GM12878 (cell line): ENCODE measurements around the gene IDI1.

ENCODE experiments used
- CREB1 ChIP-seq: IDR thresholded peaks from 2 replicates; pipeline ENCODE4 v1.6.1; 2012; ENCODE audit warnings: low read depth, mild to moderate bottlenecking, inconsistent platforms
- CTCF ChIP-seq, 3 experiments: IDR thresholded peaks in 2 of 3; conservative IDR thresholded peaks in 1 of 3; 2 replicates each; pipeline ENCODE4 v1.5.1; 2011; ENCODE audit warnings: low read depth in 3 of 3, low read length in 3 of 3, mild to moderate bottlenecking in 3 of 3, control low read depth in 2 of 3, moderate library complexity in 2 of 3, inconsistent platforms in 1 of 3, mixed read lengths in 1 of 3; ENCODE audit not compliant: control insufficient read depth in 2 of 3, insufficient read depth in 1 of 3; ENCODE audit errors: extremely low read depth in 1 of 3
- DPF2 ChIP-seq: fragments of 450-650 bp; IDR thresholded peaks from 2 replicates; pipeline ENCODE4 v1.6.1; 2017; ENCODE audit warnings: mild to moderate bottlenecking
- EZH2 ChIP-seq: IDR thresholded peaks from 2 replicates; pipeline ENCODE4 v1.6.1; 2012; ENCODE audit warnings: low read depth, mild to moderate bottlenecking, control low read depth, inconsistent platforms, low read length, borderline replicate concordance; ENCODE audit not compliant: control insufficient read depth
- MXI1 ChIP-seq: fragments of 150-350 bp; IDR thresholded peaks from 2 replicates; pipeline ENCODE4 v1.6.1; 2011; ENCODE audit warnings: low read depth, mild to moderate bottlenecking, inconsistent platforms, low read length, improper control_type of control experiment
- POLR2AphosphoS5 ChIP-seq: IDR thresholded peaks from 2 replicates; pipeline ENCODE4 v1.6.1; 2011; ENCODE audit warnings: mild to moderate bottlenecking, low read length, inconsistent platforms
- TF ChIP-seq, protein P1 (sequence below): fragments of 150-350 bp; IDR thresholded peaks from 2 replicates; pipeline ENCODE4 v1.6.1; 2016; ENCODE audit warnings: low read depth, low read length
- TF ChIP-seq, protein P2 (sequence below): IDR thresholded peaks from 2 replicates; pipeline ENCODE4 v1.6.1; 2011; ENCODE audit warnings: low read depth, mild to moderate bottlenecking, low read length, moderate library complexity, borderline replicate concordance; ENCODE audit errors: extremely low read depth

DNA sequence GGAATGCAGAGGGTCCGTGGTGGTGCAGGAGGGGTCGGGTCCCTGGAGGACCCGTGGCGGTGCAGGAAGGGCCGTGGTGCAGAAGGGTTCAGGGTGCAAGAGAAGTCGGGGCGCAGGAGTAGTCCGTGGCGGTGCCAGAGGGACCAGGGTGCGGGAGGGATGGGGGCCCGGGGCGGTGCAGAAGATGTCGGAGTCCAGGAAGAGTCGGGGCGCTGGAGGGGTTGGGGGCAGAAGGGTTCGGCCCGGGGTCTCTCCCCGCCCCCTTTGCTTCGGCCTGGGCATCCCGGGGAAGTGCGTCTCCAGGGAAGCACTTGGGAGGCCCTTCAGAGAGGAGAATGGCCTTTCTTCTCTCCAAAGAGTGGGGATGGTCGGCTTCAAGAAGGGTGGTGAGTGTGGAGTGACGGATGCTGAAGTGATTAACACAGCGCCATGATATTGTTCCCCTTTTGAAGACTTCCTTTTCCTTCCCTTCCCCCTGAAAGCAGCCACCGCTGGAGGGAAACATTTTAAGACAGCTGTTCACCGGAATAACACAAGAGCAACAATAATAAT, 8.3 kb upstream of the IDI1 start:
- TF ChIP-seq CREB1 (no peak), CTCF (IDR thresholded peaks at IDR 0.05 in 2 of 3, conservative IDR thresholded peaks at IDR 0.05 in 1 of 3; ENCODE audit: control insufficient read depth in 2 of 3, extremely low read depth in 1 of 3, insufficient read depth in 1 of 3, low read depth in 3 of 3, low read length in 3 of 3) (no peak), DPF2 (no peak), MXI1 (no peak), EZH2 (no peak), POLR2AphosphoS5 (no peak)
- TF ChIP-seq, protein P1, sequence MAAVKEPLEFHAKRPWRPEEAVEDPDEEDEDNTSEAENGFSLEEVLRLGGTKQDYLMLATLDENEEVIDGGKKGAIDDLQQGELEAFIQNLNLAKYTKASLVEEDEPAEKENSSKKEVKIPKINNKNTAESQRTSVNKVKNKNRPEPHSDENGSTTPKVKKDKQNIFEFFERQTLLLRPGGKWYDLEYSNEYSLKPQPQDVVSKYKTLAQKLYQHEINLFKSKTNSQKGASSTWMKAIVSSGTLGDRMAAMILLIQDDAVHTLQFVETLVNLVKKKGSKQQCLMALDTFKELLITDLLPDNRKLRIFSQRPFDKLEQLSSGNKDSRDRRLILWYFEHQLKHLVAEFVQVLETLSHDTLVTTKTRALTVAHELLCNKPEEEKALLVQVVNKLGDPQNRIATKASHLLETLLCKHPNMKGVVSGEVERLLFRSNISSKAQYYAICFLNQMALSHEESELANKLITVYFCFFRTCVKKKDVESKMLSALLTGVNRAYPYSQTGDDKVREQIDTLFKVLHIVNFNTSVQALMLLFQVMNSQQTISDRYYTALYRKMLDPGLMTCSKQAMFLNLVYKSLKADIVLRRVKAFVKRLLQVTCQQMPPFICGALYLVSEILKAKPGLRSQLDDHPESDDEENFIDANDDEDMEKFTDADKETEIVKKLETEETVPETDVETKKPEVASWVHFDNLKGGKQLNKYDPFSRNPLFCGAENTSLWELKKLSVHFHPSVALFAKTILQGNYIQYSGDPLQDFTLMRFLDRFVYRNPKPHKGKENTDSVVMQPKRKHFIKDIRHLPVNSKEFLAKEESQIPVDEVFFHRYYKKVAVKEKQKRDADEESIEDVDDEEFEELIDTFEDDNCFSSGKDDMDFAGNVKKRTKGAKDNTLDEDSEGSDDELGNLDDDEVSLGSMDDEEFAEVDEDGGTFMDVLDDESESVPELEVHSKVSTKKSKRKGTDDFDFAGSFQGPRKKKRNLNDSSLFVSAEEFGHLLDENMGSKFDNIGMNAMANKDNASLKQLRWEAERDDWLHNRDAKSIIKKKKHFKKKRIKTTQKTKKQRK = no peak
- TF ChIP-seq, protein P2, sequence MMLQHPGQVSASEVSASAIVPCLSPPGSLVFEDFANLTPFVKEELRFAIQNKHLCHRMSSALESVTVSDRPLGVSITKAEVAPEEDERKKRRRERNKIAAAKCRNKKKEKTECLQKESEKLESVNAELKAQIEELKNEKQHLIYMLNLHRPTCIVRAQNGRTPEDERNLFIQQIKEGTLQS = no peak
